ENCODE measurements around the gene FHAD1. TPM values are rescaled to one million over a fixed set of nuclear protein-coding genes. Genes with fewer than 3 reads are reported as not detected.

The FHAD1 gene
- total RNA-seq, 6 donors from 2014 or later = 2.0 to 45.8 (median 12.5) TPM

DNA sequence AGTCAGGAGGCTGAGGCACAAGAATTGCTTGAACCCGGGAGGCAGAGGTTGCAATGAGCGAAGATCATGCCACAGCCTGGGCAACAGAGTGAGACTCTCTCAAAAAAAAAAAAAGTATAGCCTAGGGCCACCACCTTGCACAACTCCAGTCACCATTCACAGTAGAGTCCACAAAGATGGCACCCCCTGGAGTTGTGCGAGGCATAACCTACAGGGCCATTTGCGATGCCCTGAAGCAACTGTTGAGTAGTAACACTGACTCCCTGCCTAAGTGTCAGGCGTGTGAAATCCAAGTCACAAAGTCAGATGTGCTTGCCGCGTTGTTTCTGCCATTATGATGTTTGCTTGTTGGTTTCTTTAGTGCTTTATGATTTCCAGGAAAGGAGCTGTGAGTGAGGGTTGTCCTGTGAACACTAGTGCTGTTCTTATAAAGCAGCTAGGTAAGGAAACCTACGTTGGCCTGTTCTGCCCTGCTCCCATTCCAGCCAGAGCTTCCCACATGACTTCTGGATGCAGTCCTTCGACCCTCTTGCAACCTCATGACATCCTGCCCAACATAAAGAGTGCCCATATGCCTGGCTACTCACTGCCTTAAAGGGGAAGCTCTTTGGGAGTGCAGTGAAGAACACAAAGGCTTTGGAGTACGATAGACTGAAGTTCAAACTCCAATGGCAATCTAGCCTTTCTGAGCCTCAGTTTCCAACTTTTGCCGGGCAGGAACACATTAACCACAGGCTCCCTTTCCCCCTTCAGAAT, 29.8 kb downstream of the FHAD1 start:
- no peaks in the 10 kb centered on the region for H3K36me3 ChIP-seq
- ATAC-seq (ENCODE audit: low FRiP score in 2 of 2) = no peak
- 90% methylated on average over 10 to 11 of the region's 11 CpGs for WGBS, 2 donors

DNA sequence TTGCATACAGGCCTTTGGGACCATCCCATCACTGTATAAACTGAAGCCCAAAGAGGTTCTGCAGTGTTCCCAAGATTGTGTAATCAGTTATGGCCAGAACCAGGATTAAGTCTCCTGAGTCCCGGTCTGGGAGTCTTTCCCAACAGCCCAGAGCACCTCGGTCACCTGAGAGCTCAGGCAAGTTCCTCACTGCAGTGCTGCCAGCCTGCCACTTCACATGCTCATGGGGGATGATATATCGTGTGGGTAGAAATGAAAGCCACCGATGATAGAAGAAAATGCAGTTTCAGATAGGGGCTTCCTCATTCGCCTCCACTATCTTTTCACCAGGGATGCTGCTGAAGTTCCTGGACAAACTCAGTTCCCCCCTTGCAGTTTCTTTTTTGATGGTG, 30.4 kb downstream of the FHAD1 start:
- Histone ChIP-seq H3K27me3 (no peaks in the 10 kb centered on the region), H3K4me1 (peaks cover 0 to 6% (median 3%) of the 10 kb centered on the region in 4 donors), H3K27ac (no peak overlapping the region), H3K4me3 (no peak overlapping the region), H3K36me3 (no peaks in the 10 kb centered on the region), H3K9me3 (no peaks in the 10 kb centered on the region)
- TF ChIP-seq EP300 (IDR thresholded peaks at IDR 0.05) (no peak), POLR2AphosphoS5 (IDR thresholded peaks at IDR 0.05) (no peak), POLR2A (IDR thresholded peaks at IDR 0.05) (no peak)
- TF ChIP-seq, protein P1, sequence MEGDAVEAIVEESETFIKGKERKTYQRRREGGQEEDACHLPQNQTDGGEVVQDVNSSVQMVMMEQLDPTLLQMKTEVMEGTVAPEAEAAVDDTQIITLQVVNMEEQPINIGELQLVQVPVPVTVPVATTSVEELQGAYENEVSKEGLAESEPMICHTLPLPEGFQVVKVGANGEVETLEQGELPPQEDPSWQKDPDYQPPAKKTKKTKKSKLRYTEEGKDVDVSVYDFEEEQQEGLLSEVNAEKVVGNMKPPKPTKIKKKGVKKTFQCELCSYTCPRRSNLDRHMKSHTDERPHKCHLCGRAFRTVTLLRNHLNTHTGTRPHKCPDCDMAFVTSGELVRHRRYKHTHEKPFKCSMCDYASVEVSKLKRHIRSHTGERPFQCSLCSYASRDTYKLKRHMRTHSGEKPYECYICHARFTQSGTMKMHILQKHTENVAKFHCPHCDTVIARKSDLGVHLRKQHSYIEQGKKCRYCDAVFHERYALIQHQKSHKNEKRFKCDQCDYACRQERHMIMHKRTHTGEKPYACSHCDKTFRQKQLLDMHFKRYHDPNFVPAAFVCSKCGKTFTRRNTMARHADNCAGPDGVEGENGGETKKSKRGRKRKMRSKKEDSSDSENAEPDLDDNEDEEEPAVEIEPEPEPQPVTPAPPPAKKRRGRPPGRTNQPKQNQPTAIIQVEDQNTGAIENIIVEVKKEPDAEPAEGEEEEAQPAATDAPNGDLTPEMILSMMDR (IDR thresholded peaks at IDR 0.05) = no peak
- DNase-seq (no peak), ATAC-seq (ENCODE audit: low FRiP score in 2 of 2) (no peak)
- 79 to 87% methylated on average over 5 of the region's 5 CpGs for WGBS, 2 donors

More for the DNA sequence above, 29.8 kb downstream of the FHAD1 start:
- Histone ChIP-seq H3K27me3 (no peaks in the 10 kb centered on the region), H3K9me3 (no peaks in the 10 kb centered on the region), H3K27ac (no peak overlapping the region), H3K4me1 (peaks cover 0 to 10% (median 7%) of the 10 kb centered on the region in 4 donors), H3K4me3 (no peak overlapping the region)
- TF ChIP-seq POLR2A (IDR thresholded peaks at IDR 0.05) (no peak), POLR2AphosphoS5 (IDR thresholded peaks at IDR 0.05) (no peak), EP300 (IDR thresholded peaks at IDR 0.05) (no peak)
- TF ChIP-seq, protein P1 (IDR thresholded peaks at IDR 0.05) = no peak
- no peak for DNase-seq

DNA sequence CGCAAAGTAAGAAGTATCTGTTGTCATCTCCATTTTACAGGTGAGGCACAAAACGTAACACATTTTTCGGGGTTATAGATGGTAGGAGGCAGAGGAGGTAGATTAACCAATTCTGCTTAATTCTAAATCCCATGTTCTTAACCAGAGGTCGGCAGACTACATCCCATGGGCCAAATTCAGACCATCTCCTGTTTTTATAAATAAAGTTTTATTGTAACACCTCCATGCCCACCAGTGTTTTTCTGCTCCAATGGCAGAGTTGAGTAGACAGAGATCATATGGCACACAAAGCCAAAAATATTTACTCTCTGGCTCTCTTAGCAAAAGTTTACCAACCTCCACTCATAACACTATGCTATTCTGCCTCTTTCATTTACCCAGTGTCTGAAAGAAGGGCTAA, 30.9 kb downstream of the FHAD1 start:
- ATAC-seq (ENCODE audit: low FRiP score in 2 of 2) (no peak), DNase-seq (no peak)
- H3K4me1 ChIP-seq = peaks cover 0 to under 1% (median 0%) of the 10 kb centered on the region in 4 donors
- no peaks in the 10 kb centered on the region for H3K9me3 ChIP-seq
- H3K27ac ChIP-seq = no peak overlapping the region
- H3K27me3 ChIP-seq = no peaks in the 10 kb centered on the region
- H3K36me3 ChIP-seq = no peaks in the 10 kb centered on the region
- TF ChIP-seq POLR2AphosphoS5 (IDR thresholded peaks at IDR 0.05) (no peak), EP300 (IDR thresholded peaks at IDR 0.05) (no peak)
- TF ChIP-seq, protein P1 (IDR thresholded peaks at IDR 0.05) = no peak
- H3K4me3 ChIP-seq = no peak overlapping the region
- 94 to 98% methylated on average over 4 of the region's 4 CpGs for WGBS, 2 donors

DNA sequence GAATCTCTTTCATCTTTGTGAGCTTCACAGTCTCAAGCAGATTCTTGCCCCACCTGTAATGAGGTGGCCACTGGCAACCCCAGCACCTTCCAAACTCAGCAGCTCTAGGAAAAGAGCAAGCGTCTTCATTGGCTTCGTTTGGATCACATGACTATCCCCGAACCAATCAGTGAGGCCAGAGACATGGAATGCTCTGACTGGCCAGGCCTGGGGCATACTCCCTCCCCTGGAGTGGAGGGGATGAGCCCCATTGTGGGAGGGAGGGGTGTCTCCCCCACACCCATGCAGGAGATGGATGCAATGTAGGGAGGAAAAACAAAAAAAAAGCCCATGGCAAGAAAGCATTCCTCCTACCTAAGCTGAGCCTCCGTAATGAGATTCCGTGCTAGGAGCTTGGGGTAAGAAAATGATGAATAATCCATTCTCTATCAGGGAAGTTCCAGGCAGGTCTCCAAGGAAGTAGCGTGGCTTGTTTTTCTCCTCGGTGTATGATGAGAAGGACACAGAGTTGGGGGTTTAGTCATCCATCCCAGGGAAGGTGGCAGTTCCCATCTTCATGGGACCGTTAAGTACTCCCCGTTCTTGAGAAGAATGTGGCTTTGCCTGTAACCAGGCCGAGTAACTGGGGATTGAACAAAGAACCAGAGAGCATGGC, 32.7 kb downstream of the FHAD1 start:
- TF ChIP-seq POLR2A (IDR thresholded peaks at IDR 0.05) = no peak
- TF ChIP-seq POLR2AphosphoS5 (IDR thresholded peaks at IDR 0.05) = no peak
- TF ChIP-seq EP300 (IDR thresholded peaks at IDR 0.05) = no peak
- TF ChIP-seq, protein P1 (IDR thresholded peaks at IDR 0.05) = no peak
- no peak overlapping the region for H3K4me3 ChIP-seq
- DNase-seq = no peak
- no peaks in the 10 kb centered on the region for H3K27me3 ChIP-seq
- H3K9me3 ChIP-seq = no peaks in the 10 kb centered on the region
- no peak overlapping the region for H3K27ac ChIP-seq
- no peak for ATAC-seq (ENCODE audit: low FRiP score in 2 of 2)
- 84% methylated on average over 10 of the region's 10 CpGs for WGBS, 2 donors
- H3K4me1 ChIP-seq = peaks cover 0 to 3% (median 0%) of the 10 kb centered on the region in 4 donors
- no peaks in the 10 kb centered on the region for H3K36me3 ChIP-seq

All from upper lobe of left lung (tissue), 6 donors.